DND-41 (cell line): Measurements from ENCODE around the gene CLDN6.

Experiments
- ATAC-seq: fragments of 200-7000 bp; cut with Tn5 transposase; 3 replicates; pipeline ENCODE4 v1.9.1; 2021; ENCODE audit warnings: low read depth; ENCODE audit not compliant: insufficient read depth
- DNase-seq: peaks from one replicate; pipeline ENCODE4 v3.0.0-alpha.2; 2020
- H2AFZ ChIP-seq: 2 replicates; pipeline ENCODE4 v1.6.0; 2012; ENCODE audit warnings: low read depth, low read length
- H3K27ac ChIP-seq: 2 replicates; pipeline ENCODE4 v1.5.1; 2012; ENCODE audit warnings: low read length, inconsistent platforms
- H3K27me3 ChIP-seq: fragments of 200-600 bp; sonication (generic); 2 replicates; pipeline ENCODE4 v1.6.0; 2012; ENCODE audit warnings: low read length, mild to moderate bottlenecking, inconsistent platforms; ENCODE audit not compliant: insufficient read depth, poor library complexity
- H3K36me3 ChIP-seq: 2 replicates; pipeline ENCODE4 v1.5.1; 2012; ENCODE audit warnings: low read length, inconsistent platforms; ENCODE audit not compliant: insufficient read depth
- H3K4me1 ChIP-seq: 2 replicates; pipeline ENCODE4 v1.5.1; 2012; ENCODE audit warnings: mild to moderate bottlenecking, low read length; ENCODE audit not compliant: insufficient read depth
- H3K4me2 ChIP-seq: 2 replicates; pipeline ENCODE4 v1.6.0; 2012; ENCODE audit warnings: mild to moderate bottlenecking, moderate library complexity, low read length, inconsistent platforms; ENCODE audit not compliant: insufficient read depth
- H3K4me3 ChIP-seq, 2 experiments: fragments of 200-600 bp in 1 of 2; shearing (Covaris generic) in 1 of 2; 2 replicates each; pipeline ENCODE4 v1.5.1; 2012 to 2016; ENCODE audit warnings: inconsistent platforms in 2 of 2, low read length in 2 of 2, mild to moderate bottlenecking in 2 of 2, low read depth in 1 of 2, moderate library complexity in 1 of 2
- H3K79me2 ChIP-seq: 2 replicates; pipeline ENCODE4 v1.6.0; 2012; ENCODE audit warnings: low read length, inconsistent platforms; ENCODE audit not compliant: insufficient read depth
- H3K9ac ChIP-seq: 2 replicates; pipeline ENCODE4 v1.6.0; 2012; ENCODE audit warnings: low read depth, mild to moderate bottlenecking, inconsistent platforms, low read length, moderate library complexity
- H3K9me3 ChIP-seq: 2 replicates; pipeline ENCODE4 v1.5.1; 2012; ENCODE audit warnings: low read length, moderate library complexity, mild to moderate bottlenecking, inconsistent platforms; ENCODE audit not compliant: insufficient read depth, severe bottlenecking
- H4K20me1 ChIP-seq: 2 replicates; pipeline ENCODE4 v1.6.0; 2012; ENCODE audit warnings: low read length; ENCODE audit not compliant: insufficient read depth
- EZH2 ChIP-seq: IDR thresholded peaks from 3 replicates; pipeline ENCODE4 v1.6.1; 2012; ENCODE audit warnings: borderline replicate concordance, low read depth, mild to moderate bottlenecking, moderate library complexity, low read length, inconsistent platforms; ENCODE audit not compliant: severe bottlenecking
- TF ChIP-seq, protein P1 (sequence below): IDR thresholded peaks from 2 replicates; pipeline ENCODE4 v1.5.1; 2012; ENCODE audit warnings: borderline replicate concordance, low read length, moderate library complexity, mild to moderate bottlenecking; ENCODE audit not compliant: poor library complexity, severe bottlenecking; ENCODE audit errors: extremely low read depth

Gene CLDN6

DNA sequence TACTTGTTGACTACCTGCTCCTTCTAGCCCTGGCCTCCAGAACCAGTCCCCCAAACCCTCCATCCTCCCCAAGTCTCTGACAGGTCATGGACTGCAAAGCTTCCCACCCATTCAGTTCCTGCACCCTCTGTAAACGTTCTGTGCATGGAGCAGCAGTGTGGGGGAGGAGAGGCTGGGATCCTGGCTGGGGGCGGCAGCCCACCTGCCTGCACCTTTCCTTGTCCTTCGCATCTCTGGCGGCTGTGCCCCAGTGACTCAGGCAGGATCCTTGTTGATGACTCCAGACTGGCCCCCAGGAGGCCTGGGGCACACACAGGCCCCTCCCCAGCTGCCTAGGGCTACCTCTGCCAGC lies 36.1 kb downstream of the CLDN6 start:
- TF ChIP-seq, protein P1, sequence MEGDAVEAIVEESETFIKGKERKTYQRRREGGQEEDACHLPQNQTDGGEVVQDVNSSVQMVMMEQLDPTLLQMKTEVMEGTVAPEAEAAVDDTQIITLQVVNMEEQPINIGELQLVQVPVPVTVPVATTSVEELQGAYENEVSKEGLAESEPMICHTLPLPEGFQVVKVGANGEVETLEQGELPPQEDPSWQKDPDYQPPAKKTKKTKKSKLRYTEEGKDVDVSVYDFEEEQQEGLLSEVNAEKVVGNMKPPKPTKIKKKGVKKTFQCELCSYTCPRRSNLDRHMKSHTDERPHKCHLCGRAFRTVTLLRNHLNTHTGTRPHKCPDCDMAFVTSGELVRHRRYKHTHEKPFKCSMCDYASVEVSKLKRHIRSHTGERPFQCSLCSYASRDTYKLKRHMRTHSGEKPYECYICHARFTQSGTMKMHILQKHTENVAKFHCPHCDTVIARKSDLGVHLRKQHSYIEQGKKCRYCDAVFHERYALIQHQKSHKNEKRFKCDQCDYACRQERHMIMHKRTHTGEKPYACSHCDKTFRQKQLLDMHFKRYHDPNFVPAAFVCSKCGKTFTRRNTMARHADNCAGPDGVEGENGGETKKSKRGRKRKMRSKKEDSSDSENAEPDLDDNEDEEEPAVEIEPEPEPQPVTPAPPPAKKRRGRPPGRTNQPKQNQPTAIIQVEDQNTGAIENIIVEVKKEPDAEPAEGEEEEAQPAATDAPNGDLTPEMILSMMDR, result no peak
- no peak for TF ChIP-seq EZH2
- no peak overlapping the region for H3K27ac ChIP-seq
- no peak for DNase-seq
- peaks cover 53% of the 10 kb centered on the region for H3K4me1 ChIP-seq
- peak overlapping the region; percentile 100; the same call in 1 of the 2 replicates for H3K9ac ChIP-seq
- H4K20me1 ChIP-seq, result peaks cover 19% of the 10 kb centered on the region
- no peak overlapping the region for H3K4me3 ChIP-seq
- H3K27me3 ChIP-seq, result no peaks in the 10 kb centered on the region
- H3K9me3 ChIP-seq, result no peaks in the 10 kb centered on the region
- no peak overlapping the region for H2AFZ ChIP-seq
- no peak for ATAC-seq
- H3K79me2 ChIP-seq, result peaks cover 44% of the 10 kb centered on the region
- peaks cover 26% of the 10 kb centered on the region for H3K36me3 ChIP-seq
- H3K4me2 ChIP-seq, result peak overlapping the region; percentile 84; the same call in 1 of the 2 replicates

DNA sequence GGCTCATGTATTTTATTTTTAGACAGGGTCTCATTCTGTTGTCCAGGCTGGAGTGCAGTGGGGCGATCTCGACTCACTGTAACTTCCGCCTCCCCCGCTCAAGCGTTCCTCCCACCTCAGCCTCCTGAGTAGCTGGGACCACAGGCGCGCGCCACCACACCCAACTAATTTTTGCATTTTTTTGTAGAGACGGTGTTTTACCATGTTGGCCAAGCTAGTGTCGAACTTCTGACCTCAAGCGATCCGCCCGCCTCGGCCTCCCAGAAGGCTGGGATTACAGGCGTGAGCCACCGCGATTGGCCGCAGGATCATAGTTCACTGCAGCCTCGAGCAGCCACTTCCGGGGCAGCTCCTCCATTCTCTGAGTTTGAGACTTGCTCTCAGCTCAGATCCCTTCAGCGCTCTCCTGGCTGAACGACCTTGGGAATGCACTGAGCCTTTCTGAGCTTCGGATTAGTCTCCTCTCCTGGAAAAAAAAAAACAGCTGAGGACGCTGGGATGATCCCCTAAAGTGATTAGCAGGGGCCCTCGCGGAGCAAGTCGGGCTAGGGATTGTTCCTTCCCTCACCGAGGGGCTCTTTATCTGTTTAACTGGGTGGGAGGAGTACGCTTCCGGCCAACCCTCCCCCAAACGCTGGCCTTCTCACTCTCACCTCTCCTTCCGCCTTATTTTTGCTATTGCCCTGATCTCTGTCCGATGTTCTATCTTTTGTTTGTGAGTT lies 36.6 kb downstream of the CLDN6 start:
- peak; percentile 23 for DNase-seq
- peak overlapping the region; percentile 77 to 82 for H3K4me3 ChIP-seq
- peak overlapping the region; percentile 84 for H3K4me2 ChIP-seq
- no peaks in the 10 kb centered on the region for H3K27me3 ChIP-seq
- H3K27ac ChIP-seq, result peak overlapping the region; percentile 100
- H3K36me3 ChIP-seq, result peaks cover 31% of the 10 kb centered on the region
- H3K4me1 ChIP-seq, result peaks cover 58% of the 10 kb centered on the region
- H2AFZ ChIP-seq, result peak overlapping the region; percentile 96; the same call in 1 of the 2 replicates
- no peak for ATAC-seq
- peaks cover 49% of the 10 kb centered on the region for H3K79me2 ChIP-seq
- peak overlapping the region; percentile 100 for H3K9ac ChIP-seq
- TF ChIP-seq EZH2, result no peak
- TF ChIP-seq, protein P1, result no peak
- H3K9me3 ChIP-seq, result no peaks in the 10 kb centered on the region
- peaks cover 25% of the 10 kb centered on the region for H4K20me1 ChIP-seq

DNA sequence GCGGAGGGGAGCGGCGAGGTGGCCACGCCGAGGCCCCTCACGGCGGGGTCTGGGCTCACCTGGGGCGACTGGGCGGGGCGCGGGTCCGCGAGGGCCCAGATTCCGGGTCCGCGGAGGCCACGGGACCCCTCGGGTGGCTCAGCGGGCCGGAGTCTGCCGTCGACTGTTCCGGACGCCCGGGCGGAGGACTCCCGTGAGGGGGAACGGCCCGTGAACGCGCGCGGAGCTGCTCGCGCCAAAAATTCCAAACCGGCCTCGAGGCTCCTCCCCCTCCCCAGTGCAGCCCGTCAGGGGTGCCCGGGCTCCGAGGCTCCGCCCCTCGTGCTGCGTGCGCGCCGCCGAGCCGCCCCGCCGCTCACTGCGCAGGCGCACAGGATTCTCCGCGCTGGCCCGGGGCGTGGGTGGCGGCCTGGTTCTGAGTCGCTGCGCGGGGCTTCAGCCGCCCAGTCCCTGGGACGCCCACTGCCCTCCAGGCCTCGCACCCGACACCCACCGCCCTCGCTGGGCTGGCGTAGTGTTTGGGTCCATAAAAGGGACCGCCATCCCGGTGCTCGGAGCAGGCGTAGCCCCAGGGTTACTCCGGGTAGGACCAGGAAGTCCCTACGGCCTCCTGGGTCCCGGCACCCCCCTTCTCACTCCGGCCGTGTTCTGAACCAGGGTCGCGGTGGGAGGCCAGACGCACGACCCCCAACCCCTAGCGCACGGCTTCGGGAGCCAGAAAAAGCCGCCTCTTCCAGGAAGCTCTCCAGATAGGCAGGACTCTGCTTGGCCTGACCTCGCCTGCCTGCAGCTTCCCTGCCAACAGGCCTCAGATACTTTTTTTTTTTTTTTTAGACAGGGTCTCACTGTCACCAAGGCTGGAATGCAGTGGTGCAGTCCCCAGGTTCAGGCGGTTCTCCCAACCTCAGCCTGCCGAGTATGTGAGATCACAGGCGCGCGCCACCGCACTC lies 37.5 kb downstream of the CLDN6 start, which contains the start of gene PKMYT1:
PKMYT1 (minus strand) TSS at position 220 of the 950 bp plus-strand sequence. CDS start 789 bp downstream, outside the sequence.
- Histone ChIP-seq H3K4me1 (peaks cover 63% of the 10 kb centered on the region), H2AFZ (peak within 1 kb of the TSS; percentile 96), H3K27me3 (no peaks in the 10 kb centered on the region), H3K27ac (peak within 1 kb of the TSS; percentile 100), H3K4me3 (peak within 1 kb of the TSS; percentile 77 to 82), H3K9me3 (no peaks in the 10 kb centered on the region), H3K79me2 (peaks cover 57% of the 10 kb centered on the region), H3K36me3 (peaks cover 40% of the 10 kb centered on the region), H3K4me2 (peak within 1 kb of the TSS; percentile 84), H3K9ac (peak within 1 kb of the TSS; percentile 100), H4K20me1 (peaks cover 33% of the 10 kb centered on the region)
- ATAC-seq (peak; percentile 78), DNase-seq (peak; percentile 95)
- TF ChIP-seq, protein P1, result no peak
- no peak for TF ChIP-seq EZH2
